GM21390 (cell line): ENCODE data around the gene TBXAS1.

Source experiments
- ATAC-seq: cut with Tn5 transposase; IDR thresholded peaks from one replicate; pipeline ENCODE4 v1.9.1; 2021; ENCODE audit not compliant: unreplicated experiment

The TBXAS1 gene

GRCh38 chr7:139995017-139995915 is 166.2 kb downstream of the TBXAS1 start:
- no peak for ATAC-seq

DNA sequence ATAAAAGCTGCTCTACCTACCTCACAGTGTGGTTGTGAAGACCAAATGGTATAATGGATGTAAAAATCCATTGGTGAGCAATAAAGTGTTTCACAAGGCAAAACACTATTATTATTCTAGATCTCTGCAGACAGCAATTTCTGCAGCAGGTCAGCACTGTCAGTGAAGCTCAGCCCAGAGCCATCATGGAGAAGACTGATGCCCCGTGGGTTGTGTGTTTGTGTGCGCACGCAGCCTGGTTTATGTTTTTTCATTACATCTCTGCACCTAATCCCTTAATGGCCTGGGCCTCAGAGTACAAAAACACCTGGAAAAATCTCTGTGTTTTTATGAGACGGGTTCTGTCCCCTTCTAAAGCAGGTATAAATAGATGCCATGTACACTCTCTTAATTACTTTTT is 169.5 kb downstream of the TBXAS1 start:
- ATAC-seq: no peak

DNA sequence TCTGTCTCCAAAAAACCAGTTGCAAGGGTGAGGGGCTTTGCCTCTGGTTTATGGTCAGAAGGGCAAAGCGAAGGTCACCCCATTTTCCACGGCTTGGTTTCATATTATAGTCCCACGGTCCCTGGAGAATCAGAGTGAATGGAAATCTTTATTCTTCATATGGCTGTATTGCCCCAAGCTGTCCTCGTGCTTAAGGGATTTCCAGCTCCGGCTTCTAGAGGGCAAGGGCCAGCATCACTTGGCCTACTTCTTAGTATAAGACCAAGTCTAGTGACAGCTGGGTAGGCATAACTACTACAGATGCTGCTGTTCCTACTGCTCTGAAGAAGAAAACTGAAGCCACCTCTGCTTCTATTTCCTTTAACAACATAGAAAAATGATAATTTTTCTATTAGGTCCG is 170.5 kb downstream of the TBXAS1 start:
- no peak for ATAC-seq

DNA sequence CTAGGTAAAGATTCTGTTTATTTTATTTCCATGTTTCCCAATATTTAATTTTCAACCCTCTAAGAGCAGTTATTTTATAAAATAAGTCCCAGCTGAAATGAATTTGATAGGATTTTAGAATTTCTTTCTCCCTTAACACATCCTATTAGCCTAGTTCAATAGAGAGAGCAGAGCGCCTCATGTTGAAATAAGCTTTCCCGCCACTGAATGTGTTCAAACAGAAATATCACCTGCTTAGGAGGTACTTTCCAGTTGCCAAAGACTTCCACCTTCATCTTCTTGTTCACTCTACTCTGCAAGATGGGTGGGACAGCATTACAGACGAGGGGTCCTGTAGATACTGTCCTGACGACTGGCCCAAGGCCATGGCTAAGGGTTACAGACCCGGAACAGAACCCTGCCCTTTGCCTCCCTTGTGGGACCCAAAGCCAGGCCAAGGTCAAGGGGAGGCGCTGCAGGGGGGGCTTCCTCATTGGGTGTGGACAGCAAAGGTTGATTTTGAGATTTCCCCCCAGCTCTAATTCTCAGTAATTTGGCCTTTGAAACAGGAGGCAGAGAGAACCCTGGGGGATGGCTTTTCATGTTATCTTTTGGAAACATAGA is 171.7 kb downstream of the TBXAS1 start:
- no peak for ATAC-seq

DNA sequence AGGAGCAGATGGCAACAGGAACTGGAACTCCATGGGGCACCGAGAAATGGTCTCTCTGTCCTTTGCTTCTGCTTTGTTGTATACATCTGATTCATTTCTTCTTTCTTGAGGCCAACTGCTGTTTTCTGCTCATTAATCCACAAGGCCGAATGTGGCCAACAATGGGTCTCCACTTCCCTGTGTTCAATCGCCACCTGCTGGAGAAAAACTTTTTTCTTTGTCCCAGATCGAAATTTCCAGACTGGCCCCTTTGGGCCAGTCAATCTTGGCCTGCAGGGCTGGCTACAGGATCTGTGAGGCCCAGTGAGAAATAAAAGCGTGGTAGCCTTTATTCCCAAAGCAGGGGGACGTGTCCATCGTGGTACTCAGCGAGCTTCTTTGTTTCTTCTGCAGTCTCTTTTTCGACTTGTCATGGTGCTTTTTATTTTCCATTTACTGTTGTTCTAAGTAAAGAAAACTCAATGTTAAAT is 174.9 kb downstream of the TBXAS1 start:
- no peak for ATAC-seq

DNA sequence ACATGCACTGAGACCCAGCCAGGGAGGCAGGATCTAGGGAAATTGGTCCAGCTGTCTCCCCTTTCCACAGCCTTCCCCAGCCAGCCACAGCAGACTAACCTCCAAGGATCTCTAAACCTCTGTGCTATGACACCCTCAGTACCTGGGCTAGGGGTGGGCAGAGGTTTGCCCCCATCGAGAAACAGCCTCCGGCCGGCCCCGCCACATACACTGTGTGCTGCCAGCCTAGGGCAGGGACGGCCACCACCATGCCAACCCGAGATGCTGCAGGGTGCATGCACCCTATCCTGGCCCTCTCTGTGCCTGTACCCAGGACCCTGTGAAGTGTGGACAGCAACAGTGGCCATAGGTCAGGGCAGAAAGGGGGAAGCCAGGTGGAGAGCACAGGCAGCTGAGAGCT is 175.6 kb downstream of the TBXAS1 start:
- no peak for ATAC-seq

- no peak for ATAC-seq
These were observed 176.3 kb downstream of the TBXAS1 start for GRCh38 chr7:140005341-140005740.

- ATAC-seq: no peak
These were observed 176.9 kb downstream of the TBXAS1 start for GRCh38 chr7:140005754-140006503.

DNA sequence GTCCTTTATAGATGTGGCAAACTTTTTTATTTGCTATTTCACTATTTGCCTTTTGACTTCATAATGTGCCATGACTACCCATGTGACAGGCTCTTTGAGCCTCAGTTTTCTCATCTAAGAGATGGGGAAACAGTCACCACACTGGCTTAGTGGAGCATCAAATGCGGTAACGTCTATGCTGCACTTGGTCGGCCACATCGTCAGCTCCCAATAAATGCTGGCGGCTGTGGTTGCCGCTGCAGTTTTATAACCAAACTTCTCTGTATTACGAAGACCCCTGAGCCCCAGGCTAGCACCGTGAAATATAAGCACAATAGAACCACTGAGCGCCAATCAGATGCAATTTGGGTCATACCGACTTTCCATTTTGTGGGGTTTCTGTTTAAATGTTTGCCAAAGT is 177.5 kb downstream of the TBXAS1 start:
- no peak for ATAC-seq

DNA sequence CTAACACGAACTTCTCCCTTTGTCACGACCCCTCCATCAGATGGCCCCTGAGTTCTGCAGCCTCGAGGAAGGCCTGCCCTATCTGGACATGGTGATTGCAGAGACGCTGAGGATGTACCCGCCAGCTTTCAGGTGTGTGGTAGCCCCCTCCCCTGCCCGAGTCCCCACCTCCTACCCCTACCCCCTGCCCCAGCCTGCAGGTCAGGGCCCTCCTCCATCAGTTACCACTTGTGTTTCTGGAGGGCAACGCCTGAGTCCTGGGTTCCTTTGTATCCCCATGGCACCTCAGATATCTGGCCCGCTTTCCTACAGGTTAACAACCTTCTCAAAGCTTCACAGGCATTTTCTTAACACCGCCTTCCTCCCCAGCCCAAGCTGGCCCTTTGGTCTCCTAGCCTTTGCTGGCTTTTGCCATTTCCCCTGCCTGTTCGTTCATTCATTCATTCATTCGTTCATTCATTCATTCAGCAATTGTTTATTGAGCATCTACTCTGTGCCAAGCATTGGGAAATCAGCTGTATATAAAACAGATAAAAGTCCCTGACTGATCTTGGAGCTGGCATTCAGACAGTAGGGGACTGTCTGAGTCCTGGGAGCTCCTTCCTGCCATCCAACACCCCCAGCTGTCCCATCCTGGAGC is 178.1 kb downstream of the TBXAS1 start:
- ATAC-seq: no peak

- ATAC-seq: no peak
These were observed 179.9 kb downstream of the TBXAS1 start for GRCh38 chr7:140008755-140009610.

DNA sequence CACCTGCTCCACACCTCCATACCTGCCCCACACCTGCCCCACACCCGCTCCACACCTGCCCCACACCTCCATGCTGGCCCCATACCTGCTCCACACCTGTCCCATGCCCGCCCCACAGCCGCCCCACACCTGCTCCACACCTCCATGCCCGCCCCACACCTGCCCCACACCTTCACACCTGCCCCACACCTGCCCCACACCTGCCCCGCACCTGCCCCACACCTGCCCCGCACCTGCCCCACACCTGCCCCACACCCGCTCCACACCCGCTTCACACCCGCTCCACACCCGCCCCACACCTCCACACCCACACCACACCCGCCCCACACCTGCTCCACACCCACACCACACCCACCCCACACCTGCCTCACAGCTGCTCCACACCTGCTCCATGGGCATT is 180.7 kb downstream of the TBXAS1 start:
- no peak for ATAC-seq

DNA sequence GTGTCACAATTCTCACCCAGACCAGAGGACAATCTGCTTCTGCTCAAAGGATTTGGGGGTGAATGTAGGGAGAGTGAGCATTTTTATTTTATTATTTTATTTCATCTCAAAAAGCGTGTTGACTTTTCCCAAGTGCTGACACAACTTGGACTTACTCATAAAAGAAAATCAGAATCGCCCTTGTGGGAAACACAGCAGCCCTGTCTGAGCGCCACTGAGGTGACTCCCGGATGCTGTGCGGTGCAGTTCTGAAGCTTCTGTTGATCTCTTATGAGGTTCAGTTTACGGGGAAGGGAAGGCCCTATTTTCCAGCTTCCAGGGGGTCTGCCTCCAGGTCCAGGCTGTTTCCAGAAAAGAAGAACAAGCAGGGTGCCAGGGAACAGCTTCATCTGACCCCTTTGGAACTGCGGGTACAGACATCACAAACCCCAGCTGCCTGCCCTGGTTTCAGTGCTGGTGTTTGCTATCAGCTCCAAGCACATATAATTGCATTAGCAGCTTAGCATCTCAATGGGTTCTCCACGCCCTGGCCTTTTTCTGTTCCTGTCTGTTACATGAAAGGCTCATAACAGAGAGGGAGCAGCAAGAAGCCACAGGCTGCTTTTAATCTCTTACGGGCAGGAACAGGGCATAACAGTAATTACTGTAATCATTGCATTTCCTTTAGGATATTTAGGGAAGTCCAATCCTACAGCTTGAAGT is 181.3 kb downstream of the TBXAS1 start:
- no peak for ATAC-seq

GRCh38 chr7:140013676-140014075 is 184.6 kb downstream of the TBXAS1 start:
- ATAC-seq: no peak

DNA sequence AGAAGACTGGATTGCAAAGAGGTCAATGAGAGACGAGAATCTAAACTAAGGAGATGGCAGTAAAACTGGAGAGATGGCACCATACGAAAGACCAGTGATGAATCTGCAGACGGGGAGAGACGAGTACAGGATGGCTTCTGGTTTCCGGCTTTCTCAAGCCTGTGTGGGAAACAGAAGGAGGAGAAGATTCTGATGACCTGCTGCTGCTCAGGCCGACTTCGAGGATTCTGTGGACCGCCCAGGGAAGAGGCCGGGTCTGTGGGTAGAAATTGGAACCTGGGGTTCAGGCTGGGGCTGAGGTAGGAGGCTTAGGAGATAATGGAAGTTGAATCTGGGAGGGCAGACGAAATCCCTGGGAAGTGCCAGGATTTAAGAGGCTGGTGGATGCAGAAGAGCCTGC is 185.1 kb downstream of the TBXAS1 start:
- ATAC-seq: no peak

GRCh38 chr7:140015471-140015970 is 186.5 kb downstream of the TBXAS1 start:
- no peak for ATAC-seq

DNA sequence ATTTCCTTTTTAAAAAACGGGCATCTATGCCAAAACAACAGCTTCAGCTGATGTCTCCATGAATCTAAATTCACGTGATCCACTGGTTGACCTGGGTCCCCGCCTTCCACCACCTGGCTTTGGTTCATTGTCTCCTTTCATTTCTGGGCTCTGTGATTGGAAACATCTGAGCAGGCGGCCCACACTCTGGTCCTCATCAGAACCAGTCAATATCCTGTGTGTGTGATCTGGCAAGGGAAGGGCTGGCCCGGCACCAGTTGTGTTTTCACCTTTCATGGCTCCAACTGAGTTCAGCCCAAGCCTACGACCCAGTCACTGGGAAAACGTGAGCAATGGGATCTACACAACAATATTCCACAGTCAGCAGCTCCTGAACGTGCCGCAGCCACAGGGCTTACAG is 187.5 kb downstream of the TBXAS1 start:
- no peak for ATAC-seq

DNA sequence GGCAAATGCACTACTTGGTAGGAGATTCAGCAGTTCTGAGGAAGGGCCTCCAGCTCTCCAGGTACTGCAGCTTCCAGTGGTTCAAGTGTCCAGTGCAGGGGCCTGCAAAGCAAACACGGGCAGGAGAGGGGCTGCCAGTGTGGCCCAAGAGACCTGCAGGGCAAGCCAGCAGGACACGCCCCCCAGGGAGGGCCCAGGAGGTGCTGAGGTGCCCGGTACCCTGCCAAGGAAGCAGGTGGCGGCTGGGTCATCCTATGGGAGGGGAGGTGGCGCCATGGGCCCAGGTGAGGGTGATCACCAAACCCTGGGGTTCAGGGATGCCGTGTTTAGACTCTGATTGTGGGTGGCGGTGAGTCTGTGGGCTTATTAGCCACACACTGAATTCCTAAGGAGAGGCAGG is 188.0 kb downstream of the TBXAS1 start:
- no peak for ATAC-seq

DNA sequence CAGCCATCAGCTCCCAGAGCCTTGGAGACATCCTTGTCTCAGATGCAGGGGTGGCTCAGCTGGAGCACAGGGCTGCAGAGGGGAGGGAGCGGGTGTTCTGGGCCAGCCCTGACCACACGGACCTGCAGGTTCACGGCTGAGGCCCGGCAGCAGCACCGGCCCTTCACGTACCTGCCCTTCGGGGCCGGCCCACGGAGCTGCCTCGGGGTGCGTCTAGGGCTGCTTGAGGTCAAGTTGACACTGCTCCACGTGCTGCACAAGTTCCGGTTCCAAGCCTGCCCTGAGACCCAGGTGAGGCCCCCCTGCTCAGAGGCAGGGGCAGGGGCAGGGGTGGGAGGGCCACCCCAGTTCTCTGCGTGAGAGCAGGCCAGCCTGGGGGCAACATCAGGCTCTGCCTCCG is 188.5 kb downstream of the TBXAS1 start:
- ATAC-seq: no peak
